ENCODE measurements around the gene CATSPER1.
A peak's percentile ranks its signal among the peaks of the same experiment; 100 is the strongest.
"Not testable (repeated sequence)": the region's sequence is repeated elsewhere in the genome, so short reads cannot be mapped to it uniquely, and the experiment has no call there.

Gene CATSPER1

GRCh38 chr11:66020618-66021357 lies 5.5 kb downstream of the CATSPER1 start:
- peak; percentile 91 for DNase-seq

DNA sequence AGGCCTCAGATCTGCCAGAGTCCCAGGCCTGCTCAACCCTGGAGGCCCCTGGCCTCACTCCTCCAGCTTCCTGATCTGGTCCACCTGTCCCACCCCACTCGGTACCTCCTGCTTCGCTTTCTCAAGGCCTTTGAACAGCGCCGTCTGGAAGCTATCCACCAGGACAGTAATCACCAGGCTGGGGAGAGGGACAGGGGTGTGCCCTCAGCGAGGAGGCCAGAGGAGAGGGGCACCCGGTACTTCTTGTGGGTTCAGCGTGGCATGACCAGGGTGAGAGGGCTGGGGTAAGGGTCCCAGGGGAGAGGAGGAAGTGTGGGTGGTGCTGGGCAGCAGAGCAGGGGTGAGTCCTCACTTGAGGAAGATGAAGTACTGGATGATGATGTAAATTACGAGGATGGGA lies 6.1 kb downstream of the CATSPER1 start:
- no peak for DNase-seq

GRCh38 chr11:66017321-66017720 lies 9.0 kb downstream of the CATSPER1 start:
- DNase-seq = no peak

GRCh38 chr11:66016793-66017177 lies 9.5 kb downstream of the CATSPER1 start:
- no peak for DNase-seq

DNA sequence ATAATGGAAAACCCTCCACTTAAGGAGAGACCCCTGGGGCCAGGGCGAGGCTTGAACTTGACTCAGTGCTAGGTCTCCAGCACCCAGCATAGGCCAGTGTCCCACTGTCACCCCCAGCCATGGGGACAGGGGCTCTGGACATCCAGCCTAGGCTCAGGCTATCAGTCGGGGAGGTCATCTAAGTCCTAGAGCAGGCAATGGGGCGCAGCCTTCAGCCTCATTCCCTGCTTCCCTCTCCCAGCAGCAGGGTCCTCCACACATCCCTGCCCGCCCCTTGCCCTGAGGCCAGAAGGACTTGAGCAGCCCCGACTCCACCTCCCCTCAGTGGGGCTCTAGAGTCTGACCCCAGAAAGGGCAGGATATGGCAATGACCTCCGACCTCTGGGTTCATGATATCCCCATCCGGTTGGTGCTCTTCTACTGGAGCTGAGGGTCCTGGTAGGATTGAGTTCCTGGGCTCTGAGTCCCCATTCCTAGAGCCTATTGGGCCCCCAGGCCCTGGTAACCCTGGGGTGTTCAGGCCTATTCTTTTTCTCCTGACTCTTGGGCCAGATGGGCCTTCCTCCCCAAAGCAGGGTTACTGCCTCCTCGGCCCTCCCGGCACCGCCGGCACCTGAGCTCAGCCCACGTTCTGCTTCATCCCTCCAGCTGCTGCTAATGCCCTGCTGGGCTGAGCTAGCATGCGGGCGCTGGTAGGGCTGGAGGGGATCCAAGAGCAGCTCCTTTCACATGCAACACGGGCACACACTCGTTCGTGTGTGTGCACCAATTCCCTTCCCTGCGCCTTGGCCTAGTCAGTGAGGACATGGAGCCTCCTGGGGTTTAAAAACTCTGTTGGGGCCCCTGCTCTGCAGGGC lies 10.1 kb downstream of the CATSPER1 start:
- DNase-seq = no peak

- DNase-seq = peak; percentile 92
Measured at GRCh38 chr11:66015454-66015881, 10.8 kb downstream of the CATSPER1 start.

DNA sequence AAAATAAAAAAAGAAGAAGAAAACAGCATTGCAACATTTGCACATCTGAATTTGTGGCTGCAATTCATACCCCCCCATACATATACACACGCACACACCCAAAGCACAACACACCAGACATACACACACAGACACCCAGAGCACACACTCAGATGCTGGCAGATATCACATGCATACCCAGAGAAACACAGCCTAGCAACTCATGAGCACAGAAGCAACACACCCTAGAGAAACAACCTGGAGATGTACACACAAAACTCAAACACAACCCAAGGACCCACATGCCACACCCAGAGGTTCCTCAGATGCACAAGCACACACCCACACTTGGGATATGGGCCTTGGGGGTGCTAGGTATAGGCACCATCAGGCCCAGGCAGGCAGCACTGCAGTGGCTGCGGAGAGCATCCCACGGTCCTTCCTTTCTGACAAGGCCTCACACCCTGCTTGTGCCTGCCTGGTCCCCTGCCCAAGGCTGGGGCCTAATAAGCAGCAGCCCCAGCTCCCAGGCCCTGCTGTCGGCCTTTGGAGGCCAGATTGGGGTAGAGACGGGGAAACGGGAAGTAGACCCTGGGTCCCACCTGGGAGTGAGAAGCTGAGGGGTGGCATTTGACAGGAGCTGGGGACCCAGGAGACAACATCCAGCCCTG lies 11.3 kb downstream of the CATSPER1 start:
- no peak for DNase-seq

- no peak for DNase-seq
Measured at GRCh38 chr11:66013762-66014100, 12.5 kb downstream of the CATSPER1 start.

DNA sequence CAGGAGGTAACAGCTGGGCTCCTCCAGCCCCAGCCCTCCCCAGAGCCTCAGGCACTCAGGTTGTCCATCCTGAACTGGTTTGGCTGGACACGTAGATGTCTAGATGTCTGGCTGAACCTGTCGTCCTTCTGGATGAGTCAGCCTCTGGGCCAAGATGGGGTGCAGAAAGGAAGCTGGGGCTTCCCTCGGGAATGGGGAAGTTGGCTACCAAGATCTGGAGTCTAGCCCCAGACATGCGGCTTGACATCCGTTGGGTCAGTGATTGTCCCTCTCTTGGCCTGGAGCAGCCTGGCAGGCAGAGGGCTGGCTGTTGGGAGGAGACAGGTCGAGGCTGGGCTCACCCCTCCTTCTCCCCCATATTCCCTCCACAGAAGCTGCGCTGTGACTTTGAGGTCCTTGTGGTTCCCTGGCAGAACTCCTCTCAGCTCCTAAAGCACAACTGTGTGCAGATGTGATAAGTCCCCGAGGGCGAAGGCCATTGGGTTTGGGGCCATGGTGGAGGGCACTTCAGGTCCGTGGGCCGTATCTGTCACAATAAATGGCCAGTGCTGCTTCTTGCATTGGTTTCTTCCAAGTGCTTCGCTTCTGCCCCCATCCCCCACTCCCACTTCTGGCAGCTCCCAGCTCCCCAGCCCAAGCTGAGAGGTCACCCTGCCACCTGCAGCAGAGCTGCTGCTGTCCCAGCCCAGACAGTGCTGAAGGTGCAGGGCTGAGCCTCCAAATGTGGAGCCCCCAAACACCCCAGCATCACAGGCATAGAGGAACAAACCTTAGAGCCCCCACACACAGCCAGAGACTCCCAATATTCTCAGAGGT lies 13.1 kb downstream of the CATSPER1 start:
- DNase-seq = peak; percentile 29

GRCh38 chr11:66012371-66012945 lies 13.8 kb downstream of the CATSPER1 start:
- DNase-seq = no peak

DNA sequence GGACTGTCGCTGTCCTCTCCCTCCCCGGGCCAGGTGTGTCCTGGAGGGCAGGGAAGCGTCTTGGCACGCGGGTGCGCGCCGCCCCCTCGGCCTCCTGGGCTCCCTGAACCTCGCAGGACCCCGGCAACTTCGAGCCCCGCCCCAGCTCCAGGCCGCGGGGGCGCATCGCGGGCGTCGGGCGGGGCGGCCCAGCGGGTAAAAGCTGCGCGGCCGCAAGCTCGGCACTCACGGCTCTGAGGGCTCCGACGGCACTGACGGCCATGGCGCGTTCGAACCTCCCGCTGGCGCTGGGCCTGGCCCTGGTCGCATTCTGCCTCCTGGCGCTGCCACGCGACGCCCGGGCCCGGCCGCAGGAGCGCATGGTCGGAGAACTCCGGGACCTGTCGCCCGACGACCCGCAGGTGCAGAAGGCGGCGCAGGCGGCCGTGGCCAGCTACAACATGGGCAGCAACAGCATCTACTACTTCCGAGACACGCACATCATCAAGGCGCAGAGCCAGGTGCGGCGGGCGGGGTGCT lies 14.4 kb downstream of the CATSPER1 start, which contains the start of gene CST6:
TSS of gene CST6 (plus strand) at position 224 of the 519 bp plus-strand sequence. CDS start at position 261, 37 bp downstream.
- DNase-seq = no peak

- DNase-seq = peak; percentile 80
Measured at GRCh38 chr11:66011239-66011784, 15.0 kb downstream of the CATSPER1 start.

DNA sequence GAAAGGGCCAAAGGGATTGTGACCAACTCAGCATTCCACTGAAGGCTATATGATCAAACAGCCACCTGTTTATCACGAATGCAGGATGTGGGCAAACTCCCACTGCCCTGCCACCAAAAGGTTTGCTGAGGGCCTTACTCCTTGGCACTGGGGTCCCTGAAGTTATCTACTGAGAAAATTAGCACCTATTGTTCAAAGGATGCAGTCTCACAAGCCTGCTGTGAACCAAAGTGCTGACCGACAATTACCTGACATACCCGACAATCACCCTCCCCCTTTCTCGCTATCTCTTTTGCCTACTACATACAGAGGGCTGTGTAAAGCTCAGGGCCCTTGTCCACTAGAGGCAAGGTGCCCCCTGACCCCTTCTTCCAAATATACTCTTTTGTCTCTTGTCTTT lies 16.2 kb downstream of the CATSPER1 start:
- not testable (repeated sequence) for DNase-seq

GRCh38 chr11:66008468-66009101 lies 17.7 kb downstream of the CATSPER1 start:
- DNase-seq = no peak

GRCh38 chr11:66008095-66008467 lies 18.2 kb downstream of the CATSPER1 start:
- no peak for DNase-seq

DNA sequence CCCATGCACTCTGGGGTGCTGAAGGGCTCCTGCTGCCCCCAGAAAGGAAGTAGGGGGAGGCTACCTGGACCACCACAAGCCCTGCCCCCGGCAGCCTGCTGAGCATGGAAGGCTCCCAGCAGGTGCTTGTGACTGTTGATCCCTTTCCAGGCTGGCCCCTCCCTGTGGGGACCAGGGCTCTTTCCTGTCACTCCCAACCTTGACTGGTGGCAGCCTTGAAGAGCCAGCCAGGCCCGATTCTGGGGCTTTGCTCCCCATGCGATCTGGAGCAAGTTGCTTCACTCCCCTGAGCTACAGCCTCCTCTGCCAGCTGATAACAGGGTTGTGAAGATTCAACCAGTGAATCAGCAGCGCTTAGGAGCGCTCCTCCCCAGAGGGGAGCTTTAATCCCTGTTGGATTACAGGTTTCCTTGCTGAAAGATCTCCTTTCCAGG lies 19.1 kb downstream of the CATSPER1 start:
- DNase-seq = no peak

GRCh38 chr11:66006891-66007176 lies 19.4 kb downstream of the CATSPER1 start:
- DNase-seq = no peak

DNA sequence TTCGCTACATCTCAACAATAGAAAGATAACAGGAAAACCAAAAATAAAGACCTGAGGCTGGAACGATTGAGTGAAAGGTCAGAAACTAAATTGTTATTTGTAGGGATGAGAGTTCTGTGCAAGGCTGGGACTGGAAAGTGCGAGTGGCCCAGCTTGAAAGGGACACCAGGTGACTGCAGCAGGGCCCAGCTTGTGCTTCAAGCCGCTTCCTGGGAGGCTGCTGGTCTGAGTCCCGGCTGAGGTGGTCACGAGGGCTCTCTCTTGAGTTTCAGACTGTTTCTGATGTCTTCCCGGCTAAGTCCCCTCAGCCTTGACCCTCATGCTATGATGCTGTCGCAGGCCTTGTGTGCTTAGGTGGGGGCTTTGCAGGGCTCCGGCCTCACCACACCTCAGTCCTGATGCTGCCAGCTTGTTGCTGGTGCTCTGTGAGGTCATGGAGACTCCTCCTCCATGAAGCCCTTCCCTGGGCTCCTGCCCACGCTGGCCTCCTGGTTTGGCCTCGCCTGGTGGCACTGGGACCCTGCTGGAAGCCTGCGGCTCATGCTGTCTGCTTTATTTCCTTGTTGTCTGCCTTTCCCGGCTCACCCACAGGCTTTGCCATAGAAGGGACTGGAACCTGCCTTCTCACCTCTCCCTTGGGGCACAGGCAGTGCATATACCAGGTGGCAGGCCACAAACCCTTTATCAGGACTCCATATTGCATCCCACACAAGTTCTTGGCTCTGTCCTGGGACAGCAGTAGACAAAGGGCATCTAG lies 20.0 kb downstream of the CATSPER1 start:
- DNase-seq = no peak

DNA sequence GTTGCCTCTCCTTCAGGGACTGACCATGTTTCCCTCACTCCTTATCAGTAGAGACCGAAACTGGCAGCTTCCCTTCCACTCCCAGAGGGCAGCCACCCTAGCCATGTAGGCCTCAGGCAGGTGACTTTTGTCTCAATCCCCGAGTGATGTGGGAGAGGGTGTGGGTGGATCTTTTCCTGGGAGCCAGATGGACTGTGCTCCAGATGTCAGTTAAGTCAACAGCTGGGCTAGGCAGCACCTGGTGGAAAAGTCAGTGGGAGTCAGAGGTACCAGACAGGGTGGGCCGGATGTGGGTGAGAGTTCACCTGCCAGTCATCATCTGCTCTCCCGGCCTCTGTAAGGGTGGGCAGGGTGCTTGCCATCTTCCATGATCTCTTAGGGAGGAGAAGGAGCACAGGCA lies 22.1 kb downstream of the CATSPER1 start:
- DNase-seq = no peak

- DNase-seq = no peak
Measured at GRCh38 chr11:66003291-66003690, 23.0 kb downstream of the CATSPER1 start.
